ENCODE results near the gene CCDC73. TPM values are rescaled to one million over a fixed set of nuclear protein-coding genes. Genes with fewer than 3 reads are reported as not detected.

CCDC73 gene
- total RNA-seq, 1 donor from 2014 or later = not detected

DNA sequence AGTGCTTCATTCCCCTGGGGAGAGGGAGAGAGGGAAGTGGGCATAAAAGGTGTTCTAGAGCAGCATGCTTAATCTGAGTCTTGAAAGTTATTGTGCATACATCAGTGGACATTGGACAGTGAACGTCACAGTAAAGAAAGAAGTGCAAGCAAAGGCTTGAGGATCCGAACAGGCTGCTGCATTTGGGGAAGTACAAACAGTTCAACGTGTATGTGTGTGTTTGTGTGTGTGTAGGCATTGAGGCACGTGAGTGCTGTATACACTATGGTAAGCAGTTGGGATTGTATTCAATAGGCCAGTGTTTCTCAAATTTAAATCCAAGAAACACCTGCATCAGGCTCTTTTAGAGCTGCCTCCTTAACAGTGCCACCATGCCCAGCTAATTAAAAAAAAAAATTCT lies 221.2 kb downstream of the CCDC73 start:
- no peaks in the 10 kb centered on the region for H3K9me3 ChIP-seq (ENCODE audit: insufficient read depth, low read depth, low read length)
- DNase-seq (ENCODE audit: low read depth) (no peak), FAIRE-seq (no peak)
- no peaks in the 10 kb centered on the region for H3K36me3 ChIP-seq (ENCODE audit: insufficient read depth, low read length)
- no peak overlapping the region for H3K4me3 ChIP-seq (ENCODE audit: insufficient read depth, low read depth, low read length)
- Mint-ChIP-seq H3K9me3 (ENCODE audit: unreplicated experiment) (peaks cover 3% of the 10 kb centered on the region), H3K27me3 (ENCODE audit: low read depth, unreplicated experiment) (peaks cover 3% of the 10 kb centered on the region), H3K36me3 (ENCODE audit: low read depth, unreplicated experiment) (no peaks in the 10 kb centered on the region), H3K4me1 (ENCODE audit: low read depth, unreplicated experiment) (peaks cover 5% of the 10 kb centered on the region), H3K27ac (ENCODE audit: unreplicated experiment) (peak overlapping the region; percentile 72), H3K4me3 (ENCODE audit: unreplicated experiment) (no peak overlapping the region)
- no peak overlapping the region for H2AFZ ChIP-seq (ENCODE audit: low read depth, low read length)
- H3K4me1 ChIP-seq (ENCODE audit: insufficient read depth, low read length) = no peaks in the 10 kb centered on the region
- no peak for TF ChIP-seq EZH2 (IDR thresholded peaks at IDR 0.05; ENCODE audit: insufficient read depth, low read length)
- TF ChIP-seq, protein P1, sequence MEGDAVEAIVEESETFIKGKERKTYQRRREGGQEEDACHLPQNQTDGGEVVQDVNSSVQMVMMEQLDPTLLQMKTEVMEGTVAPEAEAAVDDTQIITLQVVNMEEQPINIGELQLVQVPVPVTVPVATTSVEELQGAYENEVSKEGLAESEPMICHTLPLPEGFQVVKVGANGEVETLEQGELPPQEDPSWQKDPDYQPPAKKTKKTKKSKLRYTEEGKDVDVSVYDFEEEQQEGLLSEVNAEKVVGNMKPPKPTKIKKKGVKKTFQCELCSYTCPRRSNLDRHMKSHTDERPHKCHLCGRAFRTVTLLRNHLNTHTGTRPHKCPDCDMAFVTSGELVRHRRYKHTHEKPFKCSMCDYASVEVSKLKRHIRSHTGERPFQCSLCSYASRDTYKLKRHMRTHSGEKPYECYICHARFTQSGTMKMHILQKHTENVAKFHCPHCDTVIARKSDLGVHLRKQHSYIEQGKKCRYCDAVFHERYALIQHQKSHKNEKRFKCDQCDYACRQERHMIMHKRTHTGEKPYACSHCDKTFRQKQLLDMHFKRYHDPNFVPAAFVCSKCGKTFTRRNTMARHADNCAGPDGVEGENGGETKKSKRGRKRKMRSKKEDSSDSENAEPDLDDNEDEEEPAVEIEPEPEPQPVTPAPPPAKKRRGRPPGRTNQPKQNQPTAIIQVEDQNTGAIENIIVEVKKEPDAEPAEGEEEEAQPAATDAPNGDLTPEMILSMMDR (IDR thresholded peaks at IDR 0.05; ENCODE audit: insufficient read depth, low read depth, low read length) = no peak
- no peak overlapping the region for H3K9ac ChIP-seq (ENCODE audit: low read length)
- no peaks in the 10 kb centered on the region for H3K27me3 ChIP-seq (ENCODE audit: insufficient read depth, low read length)
- no peaks in the 10 kb centered on the region for H3K79me2 ChIP-seq (ENCODE audit: insufficient read depth, low read length)
- H3K27ac ChIP-seq (ENCODE audit: low read depth, low read length) = no peak overlapping the region
- H4K20me1 ChIP-seq (ENCODE audit: insufficient read depth, low read length) = no peaks in the 10 kb centered on the region
- H3K4me2 ChIP-seq (ENCODE audit: low read length) = no peak overlapping the region

DNA sequence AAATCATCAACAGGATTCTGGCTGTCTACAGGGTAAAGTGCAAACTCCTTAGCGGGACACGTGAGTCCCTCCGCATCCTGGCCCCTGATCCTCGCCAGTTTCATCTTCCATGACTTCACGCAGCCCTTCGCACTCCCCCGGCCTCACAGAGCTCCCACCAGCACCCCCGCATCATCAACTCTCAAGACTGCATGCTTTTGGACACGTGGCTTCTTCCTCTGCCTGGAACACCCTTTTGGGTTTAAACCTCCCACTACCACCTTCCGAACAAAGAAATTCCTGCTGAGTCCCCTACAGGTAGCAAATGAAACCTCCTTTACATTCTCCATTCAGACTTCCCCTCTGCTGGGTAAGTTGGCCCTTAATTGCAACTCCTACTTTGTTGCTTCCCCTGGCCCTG lies 223.4 kb downstream of the CCDC73 start:
- Histone ChIP-seq H3K9ac (ENCODE audit: low read length) (no peak overlapping the region), H3K36me3 (ENCODE audit: insufficient read depth, low read length) (no peaks in the 10 kb centered on the region), H3K27me3 (ENCODE audit: insufficient read depth, low read length) (no peaks in the 10 kb centered on the region), H3K79me2 (ENCODE audit: insufficient read depth, low read length) (no peaks in the 10 kb centered on the region), H3K4me2 (ENCODE audit: low read length) (no peak overlapping the region), H3K27ac (ENCODE audit: low read depth, low read length) (no peak overlapping the region), H3K9me3 (ENCODE audit: insufficient read depth, low read depth, low read length) (no peaks in the 10 kb centered on the region), H4K20me1 (ENCODE audit: insufficient read depth, low read length) (no peaks in the 10 kb centered on the region), H3K4me3 (ENCODE audit: insufficient read depth, low read depth, low read length) (no peak overlapping the region), H3K4me1 (ENCODE audit: insufficient read depth, low read length) (no peaks in the 10 kb centered on the region), H2AFZ (ENCODE audit: low read depth, low read length) (no peak overlapping the region)
- H3K4me3 Mint-ChIP-seq (ENCODE audit: unreplicated experiment) = no peak overlapping the region
- H3K9me3 Mint-ChIP-seq (ENCODE audit: unreplicated experiment) = peaks cover 3% of the 10 kb centered on the region
- FAIRE-seq (no peak), DNase-seq (ENCODE audit: low read depth) (no peak)
- TF ChIP-seq, protein P1 (IDR thresholded peaks at IDR 0.05; ENCODE audit: insufficient read depth, low read depth, low read length) = no peak
- no peak for TF ChIP-seq EZH2 (IDR thresholded peaks at IDR 0.05; ENCODE audit: insufficient read depth, low read length)
- no peaks in the 10 kb centered on the region for H3K36me3 Mint-ChIP-seq (ENCODE audit: low read depth, unreplicated experiment)
- peaks cover 3% of the 10 kb centered on the region for H3K27me3 Mint-ChIP-seq (ENCODE audit: low read depth, unreplicated experiment)
- peaks cover 5% of the 10 kb centered on the region for H3K4me1 Mint-ChIP-seq (ENCODE audit: low read depth, unreplicated experiment)
- no peak overlapping the region for H3K27ac Mint-ChIP-seq (ENCODE audit: unreplicated experiment)

DNA sequence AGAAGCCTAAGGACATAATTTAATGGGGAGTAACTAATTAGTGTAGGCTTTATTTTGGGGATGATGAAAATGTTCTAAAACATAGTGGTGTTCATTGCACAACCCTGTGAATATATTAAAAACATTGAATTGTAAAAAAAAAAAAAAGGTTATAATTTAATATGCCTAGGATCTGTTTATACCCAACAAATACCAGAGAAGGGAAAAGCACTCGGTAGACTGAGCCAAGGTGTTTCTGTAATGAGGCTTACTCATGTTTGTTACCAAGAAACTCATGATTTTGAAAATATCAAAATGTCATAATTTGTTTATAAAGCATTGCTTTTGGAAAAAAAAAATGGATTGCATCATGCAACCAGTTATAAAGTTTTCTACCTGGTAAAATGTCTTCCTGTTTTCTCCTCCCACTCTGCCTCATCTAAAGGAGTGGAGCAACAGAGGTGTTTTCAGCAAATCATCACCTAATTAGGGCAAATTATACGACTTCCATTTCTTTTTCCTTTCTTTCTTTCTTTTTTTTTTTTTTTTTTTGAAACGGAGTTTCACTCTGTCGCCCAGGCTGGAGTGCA lies 225.1 kb downstream of the CCDC73 start:
- Mint-ChIP-seq H3K27me3 (ENCODE audit: low read depth, unreplicated experiment) (peaks cover 3% of the 10 kb centered on the region), H3K27ac (ENCODE audit: unreplicated experiment) (no peak overlapping the region), H3K36me3 (ENCODE audit: low read depth, unreplicated experiment) (no peaks in the 10 kb centered on the region), H3K4me3 (ENCODE audit: unreplicated experiment) (no peak overlapping the region), H3K9me3 (ENCODE audit: unreplicated experiment) (peaks cover 3% of the 10 kb centered on the region), H3K4me1 (ENCODE audit: low read depth, unreplicated experiment) (peaks cover 5% of the 10 kb centered on the region)
- Histone ChIP-seq H3K9ac (ENCODE audit: low read length) (no peak overlapping the region), H3K27me3 (ENCODE audit: insufficient read depth, low read length) (no peaks in the 10 kb centered on the region), H3K4me2 (ENCODE audit: low read length) (no peak overlapping the region), H4K20me1 (ENCODE audit: insufficient read depth, low read length) (no peaks in the 10 kb centered on the region), H3K9me3 (ENCODE audit: insufficient read depth, low read depth, low read length) (no peaks in the 10 kb centered on the region), H3K36me3 (ENCODE audit: insufficient read depth, low read length) (no peaks in the 10 kb centered on the region), H3K4me3 (ENCODE audit: insufficient read depth, low read depth, low read length) (no peak overlapping the region), H2AFZ (ENCODE audit: low read depth, low read length) (no peak overlapping the region), H3K79me2 (ENCODE audit: insufficient read depth, low read length) (no peaks in the 10 kb centered on the region), H3K27ac (ENCODE audit: low read depth, low read length) (no peak overlapping the region), H3K4me1 (ENCODE audit: insufficient read depth, low read length) (no peaks in the 10 kb centered on the region)
- no peak for FAIRE-seq
- no peak for DNase-seq (ENCODE audit: low read depth)
- TF ChIP-seq EZH2 (IDR thresholded peaks at IDR 0.05; ENCODE audit: insufficient read depth, low read length) = no peak
- TF ChIP-seq, protein P1 (IDR thresholded peaks at IDR 0.05; ENCODE audit: insufficient read depth, low read depth, low read length) = no peak
